ENCODE measurements around the gene ACSL5. TPM values are rescaled to one million over a fixed set of nuclear protein-coding genes. Genes with fewer than 3 reads are reported as not detected.
"Not testable (repeated sequence)": the region's sequence is repeated elsewhere in the genome, so short reads cannot be mapped to it uniquely, and the experiment has no call there.

ACSL5 gene
- total RNA-seq, 1 experiment from 2014 or later, result not detected

- Mint-ChIP-seq H3K4me1 (no peaks in the 10 kb centered on the region), H3K4me3 (no peak overlapping the region)
Observed at GRCh38 chr10:112404617-112405016, 30.7 kb downstream of the ACSL5 start.

GRCh38 chr10:112406806-112407205 is 32.9 kb downstream of the ACSL5 start:
- no CpG with 5 or more reads among the region's 2 CpGs for WGBS (ENCODE audit: extremely low coverage, insufficient read length, low lambda C conversion rate)
- H2BK5ac ChIP-seq (ENCODE audit: insufficient read length, low read length); H3K9me3 ChIP-seq (ENCODE audit: control insufficient read depth, low read depth, low read length); H3K79me1 ChIP-seq (ENCODE audit: insufficient read depth, low read depth, low read length, poor library complexity, severe bottlenecking); H3K4me2 ChIP-seq (ENCODE audit: insufficient read depth, insufficient read length, low read length); H3K4me3 Mint-ChIP-seq; H3K27me3 ChIP-seq (ENCODE audit: insufficient read depth, low read length); H2BK120ac ChIP-seq (ENCODE audit: low read depth, low read length, poor library complexity, severe bottlenecking); H3K4me1 ChIP-seq (ENCODE audit: insufficient read depth, low read length); H4K8ac ChIP-seq (replicated peaks; ENCODE audit: insufficient read length, low read depth, low read length); H2BK12ac ChIP-seq (ENCODE audit: insufficient read length, low read depth, low read length); H3K4me1 Mint-ChIP-seq; H3K23ac ChIP-seq (ENCODE audit: insufficient read length, low read depth, low read length); H3K9me3 Mint-ChIP-seq; H2BK15ac ChIP-seq (ENCODE audit: low read depth, low read length); H3K79me2 ChIP-seq (ENCODE audit: insufficient read depth, low read length); H3K56ac ChIP-seq (ENCODE audit: insufficient read length, low read depth, low read length); H3K36me3 Mint-ChIP-seq (ENCODE audit: insufficient read depth in 1 of 3, low read depth in 3 of 3); H3K4ac ChIP-seq (ENCODE audit: low read depth, low read length); H3T11ph ChIP-seq (ENCODE audit: low read length); H3K14ac ChIP-seq (ENCODE audit: insufficient read depth, low read length); H4K5ac ChIP-seq (ENCODE audit: insufficient read length, low read depth, low read length); H3K27ac ChIP-seq (ENCODE audit: insufficient read length, low read depth, low read length); H3K9ac ChIP-seq (ENCODE audit: extremely low read depth, insufficient read length, low read length); H2AFZ ChIP-seq (ENCODE audit: low read length); H3K27ac Mint-ChIP-seq; DNase-seq; H3K23me2 ChIP-seq (ENCODE audit: insufficient read length, low read depth, low read length, poor library complexity, severe bottlenecking); H2AK5ac ChIP-seq (ENCODE audit: insufficient read length, low read length); H4K20me1 ChIP-seq (ENCODE audit: control insufficient read depth, insufficient read depth, insufficient read length); H3K18ac ChIP-seq (ENCODE audit: insufficient read length, low read depth, low read length); H4K91ac ChIP-seq (ENCODE audit: insufficient read length, low read depth, low read length); H2BK20ac ChIP-seq (ENCODE audit: low read depth, low read length, poor library complexity, severe bottlenecking): not testable (repeated sequence)
- peaks cover 11% of the 10 kb centered on the region for H3K27me3 Mint-ChIP-seq (ENCODE audit: low read depth)

More at GRCh38 chr10:112404617-112405016, 30.7 kb downstream of the ACSL5 start:
- no peaks in the 10 kb centered on the region for H3K79me1 ChIP-seq (ENCODE audit: insufficient read depth, low read depth, low read length, poor library complexity, severe bottlenecking)
- no peak overlapping the region for H3K4ac ChIP-seq (ENCODE audit: low read depth, low read length)
- no peak overlapping the region for H4K91ac ChIP-seq (ENCODE audit: insufficient read length, low read depth, low read length)
- H3K14ac ChIP-seq (ENCODE audit: insufficient read depth, low read length), result no peak overlapping the region
- H4K20me1 ChIP-seq (ENCODE audit: control insufficient read depth, insufficient read depth, insufficient read length), result no peaks in the 10 kb centered on the region
- H3K27me3 Mint-ChIP-seq (ENCODE audit: low read depth), result peaks cover 13% of the 10 kb centered on the region
- no peak overlapping the region for H3K4me2 ChIP-seq (ENCODE audit: insufficient read depth, insufficient read length, low read length)
- no peak overlapping the region for H3K27ac Mint-ChIP-seq
- no peak for TF ChIP-seq CTCF (conservative IDR thresholded peaks at IDR 0.05)
- no peaks in the 10 kb centered on the region for H3K4me1 ChIP-seq (ENCODE audit: insufficient read depth, low read length)
- H4K5ac ChIP-seq (ENCODE audit: insufficient read length, low read depth, low read length), result no peak overlapping the region
- no CpG with 5 or more reads among the region's 3 CpGs for WGBS (ENCODE audit: extremely low coverage, insufficient read length, low lambda C conversion rate)
- H3K27me3 ChIP-seq (ENCODE audit: insufficient read depth, low read length), result no peaks in the 10 kb centered on the region
- H2BK12ac ChIP-seq (ENCODE audit: insufficient read length, low read depth, low read length), result no peak overlapping the region
- H3K9ac ChIP-seq (ENCODE audit: extremely low read depth, insufficient read length, low read length), result no peak overlapping the region
- H3T11ph ChIP-seq (ENCODE audit: low read length), result no peak overlapping the region
- no peak overlapping the region for H4K8ac ChIP-seq (replicated peaks; ENCODE audit: insufficient read length, low read depth, low read length)
- H3K9me3 Mint-ChIP-seq, result no peaks in the 10 kb centered on the region
- no peaks in the 10 kb centered on the region for H3K23me2 ChIP-seq (ENCODE audit: insufficient read length, low read depth, low read length, poor library complexity, severe bottlenecking)
- H3K36me3 Mint-ChIP-seq (ENCODE audit: insufficient read depth in 1 of 3, low read depth in 3 of 3), result no peaks in the 10 kb centered on the region
- no peak for DNase-seq
- no peak overlapping the region for H2AK5ac ChIP-seq (ENCODE audit: insufficient read length, low read length)
- no peak overlapping the region for H3K27ac ChIP-seq (ENCODE audit: insufficient read length, low read depth, low read length)
- H2BK20ac ChIP-seq (ENCODE audit: low read depth, low read length, poor library complexity, severe bottlenecking), result no peak overlapping the region
- H3K9me3 ChIP-seq (ENCODE audit: control insufficient read depth, low read depth, low read length), result no peaks in the 10 kb centered on the region
- H3K18ac ChIP-seq (ENCODE audit: insufficient read length, low read depth, low read length), result no peak overlapping the region
- H3K23ac ChIP-seq (ENCODE audit: insufficient read length, low read depth, low read length), result no peak overlapping the region
- no peak overlapping the region for H2BK5ac ChIP-seq (ENCODE audit: insufficient read length, low read length)
- no peak overlapping the region for H2AFZ ChIP-seq (ENCODE audit: low read length)
- H3K79me2 ChIP-seq (ENCODE audit: insufficient read depth, low read length), result no peaks in the 10 kb centered on the region
- H2BK15ac ChIP-seq (ENCODE audit: low read depth, low read length), result no peak overlapping the region
- H3K56ac ChIP-seq (ENCODE audit: insufficient read length, low read depth, low read length), result no peak overlapping the region
- no peak overlapping the region for H2BK120ac ChIP-seq (ENCODE audit: low read depth, low read length, poor library complexity, severe bottlenecking)

Measured in H9 (cell line).